Lower lobe of right lung (tissue), 2 donors: ENCODE data around the gene CAVIN4. TPM values are rescaled to one million over a fixed set of nuclear protein-coding genes. Genes with fewer than 3 reads are reported as not detected.

Source experiments
- ATAC-seq, 2 donors: fragments of 200-7000 bp; cut with Tn5 transposase; one replicate each; pipeline ENCODE4 v1.9.1; 2020 to 2022; ENCODE audit warnings: mild to moderate bottlenecking in 2 of 2, moderate library complexity in 2 of 2
- DNase-seq: peaks from one replicate; pipeline ENCODE4 v3.0.0-alpha.2; 2020
- H3K27ac ChIP-seq: fragments of 200-600 bp; one replicate; pipeline ENCODE4 v1.8.0; 2022
- H3K27me3 ChIP-seq: fragments of 200-600 bp; one replicate; pipeline ENCODE4 v1.8.0; 2022; ENCODE audit warnings: low read depth
- H3K36me3 ChIP-seq: fragments of 200-600 bp; one replicate; pipeline ENCODE4 v1.8.0; 2022; ENCODE audit warnings: mild to moderate bottlenecking
- H3K4me1 ChIP-seq: fragments of 200-600 bp; one replicate; pipeline ENCODE4 v1.8.0; 2022
- H3K4me3 ChIP-seq: fragments of 200-600 bp; one replicate; pipeline ENCODE4 v1.8.0; 2022; ENCODE audit warnings: mild to moderate bottlenecking
- H3K9me3 ChIP-seq: fragments of 200-600 bp; one replicate; pipeline ENCODE4 v1.8.0; 2022
- CTCF ChIP-seq: fragments of 200-600 bp; IDR thresholded peaks from one replicate; pipeline ENCODE4 v1.8.0; 2022; ENCODE audit warnings: antibody characterized with exemption, mild to moderate bottlenecking
- intact Hi-C: fragments of 100-400 bp; cut with DNase I; formaldehyde crosslinking; loops from one replicate; pipeline ENCODE4 v1.11.0; 2022
- total RNA-seq: library from RNA; stranded (reverse); fragmentation: NEBNext Ultra II Directional; extraction: Animal tissue kit (Norgen Biotek cat#: 25700); gene quantifications from one replicate; pipeline ENCODE4 v1.2.1, GENCODE V29; 2021
- donor health status: DM: no; HTN: yes; CAD: no; lungs with severe emphysema.

Gene CAVIN4
- total RNA-seq, 1 donor from 2014 or later = 1.7 TPM

- H3K9me3 ChIP-seq = no peaks in the 10 kb centered on the region
- H3K4me3 ChIP-seq = no peak overlapping the region
- no peaks in the 10 kb centered on the region for H3K27me3 ChIP-seq
- no peak for ATAC-seq
- H3K36me3 ChIP-seq = no peaks in the 10 kb centered on the region
- intact Hi-C loops = no loop called here
- H3K4me1 ChIP-seq = no peaks in the 10 kb centered on the region
- no peak overlapping the region for H3K27ac ChIP-seq
- TF ChIP-seq CTCF = no peak
- DNase-seq = no peak
Measured at GRCh38 chr9:100555471-100555870, 22.4 kb upstream of the CAVIN4 start.

GRCh38 chr9:100557053-100557452, 20.8 kb upstream of the CAVIN4 start:
- DNase-seq (no peak), ATAC-seq (no peak)
- Histone ChIP-seq H3K4me1 (no peaks in the 10 kb centered on the region), H3K4me3 (no peak overlapping the region), H3K9me3 (no peaks in the 10 kb centered on the region), H3K27ac (no peak overlapping the region), H3K36me3 (no peaks in the 10 kb centered on the region), H3K27me3 (no peaks in the 10 kb centered on the region)
- no peak for TF ChIP-seq CTCF
- intact Hi-C loops = no loop called here

- DNase-seq = no peak
- no peak for ATAC-seq
- Histone ChIP-seq H3K36me3 (no peaks in the 10 kb centered on the region), H3K9me3 (no peaks in the 10 kb centered on the region), H3K27ac (no peak overlapping the region), H3K27me3 (no peaks in the 10 kb centered on the region), H3K4me1 (no peaks in the 10 kb centered on the region), H3K4me3 (no peak overlapping the region)
- TF ChIP-seq CTCF = no peak
- intact Hi-C loops = no loop called here
Measured at GRCh38 chr9:100561256-100561655, 16.6 kb upstream of the CAVIN4 start.

GRCh38 chr9:100567856-100568255, 10.0 kb upstream of the CAVIN4 start:
- H3K36me3 ChIP-seq = no peaks in the 10 kb centered on the region
- no peak overlapping the region for H3K4me3 ChIP-seq
- no peaks in the 10 kb centered on the region for H3K4me1 ChIP-seq
- no peaks in the 10 kb centered on the region for H3K27me3 ChIP-seq
- no peak overlapping the region for H3K27ac ChIP-seq
- TF ChIP-seq CTCF = no peak
- DNase-seq (no peak), ATAC-seq (no peak)
- no peaks in the 10 kb centered on the region for H3K9me3 ChIP-seq
- intact Hi-C loops = no loop called here

GRCh38 chr9:100573655-100574260, 4.1 kb upstream of the CAVIN4 start:
- TF ChIP-seq CTCF = no peak
- no peak overlapping the region for H3K4me3 ChIP-seq
- intact Hi-C loops = no loop called here
- no peaks in the 10 kb centered on the region for H3K27me3 ChIP-seq
- H3K9me3 ChIP-seq = no peaks in the 10 kb centered on the region
- no peaks in the 10 kb centered on the region for H3K36me3 ChIP-seq
- DNase-seq = no peak
- no peak for ATAC-seq
- H3K27ac ChIP-seq = no peak overlapping the region
- no peaks in the 10 kb centered on the region for H3K4me1 ChIP-seq
